ENCODE measurements around the gene USP13.

DNA sequence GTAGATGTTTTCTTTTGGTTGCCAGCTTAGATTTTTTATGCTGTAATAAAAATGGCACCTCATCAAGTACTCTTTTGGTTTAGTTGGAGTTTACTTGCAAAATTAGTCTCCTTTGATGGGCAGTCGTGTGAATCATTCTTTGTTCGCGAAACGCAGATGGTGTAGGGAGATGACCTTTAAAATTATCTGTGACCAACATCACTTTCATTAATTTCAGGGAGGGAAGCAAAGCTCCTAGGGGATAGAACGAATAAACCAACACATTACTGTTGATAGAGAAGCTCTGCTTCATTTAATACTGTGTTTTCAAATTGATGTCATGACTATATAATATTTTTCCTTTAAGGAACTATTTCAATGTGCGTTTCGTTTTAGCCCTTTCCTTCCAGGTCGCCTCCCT, 67.4 kb downstream of the USP13 start:
- TF ChIP-seq EZH2 (IDR thresholded peaks at IDR 0.05; ENCODE audit: insufficient read depth, poor library complexity, severe bottlenecking) (no peak), EZH2phosphoT487 (IDR thresholded peaks at IDR 0.05; ENCODE audit: insufficient read depth, low read depth) (no peak)

Measured in GM23248 (cell line).